ENCODE measurements around the gene XPO1.

DNA sequence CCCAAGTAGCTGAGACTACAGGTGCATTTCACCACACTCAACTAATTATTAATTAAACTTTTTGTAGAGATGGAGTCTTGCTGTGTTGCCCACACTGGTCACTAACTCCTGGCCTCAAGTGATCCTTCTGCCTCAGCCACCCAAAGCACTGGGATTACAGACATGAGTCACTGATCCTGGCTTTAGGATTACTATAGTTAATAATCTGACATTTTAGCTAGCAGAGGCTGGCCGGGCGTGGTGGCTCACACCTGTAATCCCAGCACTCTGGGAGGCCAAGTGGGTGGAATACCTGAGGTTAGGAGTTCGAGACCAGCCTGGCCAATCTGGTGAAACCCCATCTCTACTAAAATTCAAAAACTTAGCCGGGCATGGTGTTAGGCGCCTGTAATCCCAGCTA, 106.8 kb downstream of the XPO1 start:
- TF ChIP-seq POLR2A (IDR thresholded peaks at IDR 0.05; ENCODE audit: low read length) (no peak), GATA1 (IDR thresholded peaks at IDR 0.05; ENCODE audit: low read depth, low read length) (no peak)
